ENCODE measurements around the gene MAP1LC3B.

The MAP1LC3B gene

DNA sequence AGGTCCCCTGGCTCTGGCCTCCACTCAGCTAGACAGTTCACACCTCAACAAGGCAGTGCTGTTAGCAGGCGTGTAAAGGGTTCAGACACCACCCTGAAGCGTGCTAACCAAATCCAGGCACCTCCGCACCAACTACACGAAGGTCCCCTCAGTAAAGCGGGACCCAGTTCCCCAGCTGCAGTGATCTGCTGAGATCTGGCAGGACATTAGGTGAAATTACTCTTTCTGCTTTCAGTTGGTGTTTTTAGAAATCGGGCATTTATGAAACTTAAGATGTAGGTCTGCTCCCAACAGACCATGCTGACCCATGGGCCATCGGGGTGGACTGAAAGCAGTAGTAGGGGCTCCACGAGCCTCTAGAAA, 35.7 kb upstream of the MAP1LC3B start:
- H3K9me2 ChIP-seq (replicated peaks; ENCODE audit: insufficient read depth, low read length): no peaks in the 10 kb centered on the region
- no peaks in the 10 kb centered on the region for H3K9me3 ChIP-seq (replicated peaks; ENCODE audit: insufficient read depth, low read length)
- no peaks in the 10 kb centered on the region for H3F3A ChIP-seq (ENCODE audit: insufficient read depth, low read length)
- no peak for DNase-seq
- H3K9ac ChIP-seq (ENCODE audit: low read length): no peak overlapping the region
- H3K4me3 ChIP-seq (ENCODE audit: low read length): no peak overlapping the region
- TF ChIP-seq, protein P1, sequence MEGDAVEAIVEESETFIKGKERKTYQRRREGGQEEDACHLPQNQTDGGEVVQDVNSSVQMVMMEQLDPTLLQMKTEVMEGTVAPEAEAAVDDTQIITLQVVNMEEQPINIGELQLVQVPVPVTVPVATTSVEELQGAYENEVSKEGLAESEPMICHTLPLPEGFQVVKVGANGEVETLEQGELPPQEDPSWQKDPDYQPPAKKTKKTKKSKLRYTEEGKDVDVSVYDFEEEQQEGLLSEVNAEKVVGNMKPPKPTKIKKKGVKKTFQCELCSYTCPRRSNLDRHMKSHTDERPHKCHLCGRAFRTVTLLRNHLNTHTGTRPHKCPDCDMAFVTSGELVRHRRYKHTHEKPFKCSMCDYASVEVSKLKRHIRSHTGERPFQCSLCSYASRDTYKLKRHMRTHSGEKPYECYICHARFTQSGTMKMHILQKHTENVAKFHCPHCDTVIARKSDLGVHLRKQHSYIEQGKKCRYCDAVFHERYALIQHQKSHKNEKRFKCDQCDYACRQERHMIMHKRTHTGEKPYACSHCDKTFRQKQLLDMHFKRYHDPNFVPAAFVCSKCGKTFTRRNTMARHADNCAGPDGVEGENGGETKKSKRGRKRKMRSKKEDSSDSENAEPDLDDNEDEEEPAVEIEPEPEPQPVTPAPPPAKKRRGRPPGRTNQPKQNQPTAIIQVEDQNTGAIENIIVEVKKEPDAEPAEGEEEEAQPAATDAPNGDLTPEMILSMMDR (IDR thresholded peaks at IDR 0.05; ENCODE audit: low read length): no peak
- TF ChIP-seq EZH2phosphoT487 (IDR thresholded peaks at IDR 0.05; ENCODE audit: low read length): no peak
- no peak for TF ChIP-seq EZH2 (optimal IDR thresholded peaks at IDR 0.05; ENCODE audit: low read depth, low read length)
- no peaks in the 10 kb centered on the region for H4K20me1 ChIP-seq (ENCODE audit: insufficient read depth, low read length)
- no peaks in the 10 kb centered on the region for H3K27me3 ChIP-seq (replicated peaks; ENCODE audit: insufficient read depth, low read length)
- no peak overlapping the region for H2AFZ ChIP-seq (ENCODE audit: low read length)
- no peak overlapping the region for H3K4me2 ChIP-seq (ENCODE audit: low read depth, low read length)
- H3K79me2 ChIP-seq (ENCODE audit: low read length): no peaks in the 10 kb centered on the region
- H3K4me1 ChIP-seq (ENCODE audit: low read length): no peaks in the 10 kb centered on the region
- H3K27ac ChIP-seq (ENCODE audit: low read length): no peak overlapping the region
- H3K36me3 ChIP-seq (replicated peaks; ENCODE audit: insufficient read depth, low read length): no peaks in the 10 kb centered on the region

DNA sequence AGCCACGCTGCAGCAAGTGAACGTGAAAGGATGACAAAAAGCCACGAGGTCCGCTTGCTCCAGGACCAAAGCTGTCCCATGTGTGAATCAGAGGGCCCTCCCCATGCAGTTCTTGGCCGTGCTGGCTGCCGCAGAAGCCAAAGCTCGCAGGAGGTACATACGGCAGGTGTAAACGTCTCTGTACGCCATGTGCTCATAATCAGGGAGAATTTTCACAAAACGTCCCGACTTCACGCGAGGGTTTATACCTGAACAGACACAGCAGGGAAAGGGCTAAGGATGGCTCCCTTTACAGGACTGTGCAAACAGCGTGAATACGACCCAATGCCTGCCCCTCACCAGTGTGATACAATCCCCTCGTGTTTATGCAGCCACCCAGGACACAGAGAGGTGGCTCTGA, 33.9 kb upstream of the MAP1LC3B start:
- Histone ChIP-seq H3K36me3 (replicated peaks; ENCODE audit: insufficient read depth, low read length) (no peaks in the 10 kb centered on the region), H2AFZ (ENCODE audit: low read length) (no peak overlapping the region), H3K79me2 (ENCODE audit: low read length) (no peaks in the 10 kb centered on the region), H3K9me2 (replicated peaks; ENCODE audit: insufficient read depth, low read length) (no peaks in the 10 kb centered on the region), H3F3A (ENCODE audit: insufficient read depth, low read length) (no peaks in the 10 kb centered on the region), H4K20me1 (ENCODE audit: insufficient read depth, low read length) (no peaks in the 10 kb centered on the region), H3K27me3 (replicated peaks; ENCODE audit: insufficient read depth, low read length) (no peaks in the 10 kb centered on the region), H3K9me3 (replicated peaks; ENCODE audit: insufficient read depth, low read length) (no peaks in the 10 kb centered on the region), H3K9ac (ENCODE audit: low read length) (no peak overlapping the region), H3K4me3 (ENCODE audit: low read length) (no peak overlapping the region), H3K27ac (ENCODE audit: low read length) (no peak overlapping the region), H3K4me2 (ENCODE audit: low read depth, low read length) (no peak overlapping the region), H3K4me1 (ENCODE audit: low read length) (no peaks in the 10 kb centered on the region)
- TF ChIP-seq EZH2 (optimal IDR thresholded peaks at IDR 0.05; ENCODE audit: low read depth, low read length): no peak
- TF ChIP-seq EZH2phosphoT487 (IDR thresholded peaks at IDR 0.05; ENCODE audit: low read length): no peak
- TF ChIP-seq, protein P1 (IDR thresholded peaks at IDR 0.05; ENCODE audit: low read length): no peak
- no peak for DNase-seq

DNA sequence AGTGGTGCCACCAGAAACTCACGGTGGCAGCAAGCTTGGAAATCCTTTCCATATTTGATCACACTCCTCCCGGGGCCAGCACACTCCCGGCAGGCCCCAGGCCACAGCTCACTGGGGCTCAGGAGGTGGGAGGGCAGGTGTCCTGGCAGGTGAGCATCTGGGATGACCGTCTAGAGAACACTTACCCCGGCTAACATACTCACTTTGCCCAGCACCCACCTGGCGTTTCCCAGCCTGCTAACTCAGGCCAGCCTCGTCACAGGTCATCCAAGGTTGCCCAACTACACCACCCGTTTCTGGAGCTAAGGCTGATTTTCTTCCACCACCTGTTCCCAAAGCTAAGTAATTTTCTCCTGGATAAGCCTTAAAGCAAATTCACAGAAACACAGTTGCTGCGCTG, 33.4 kb upstream of the MAP1LC3B start:
- no peaks in the 10 kb centered on the region for H3K27me3 ChIP-seq (replicated peaks; ENCODE audit: insufficient read depth, low read length)
- no peaks in the 10 kb centered on the region for H3K79me2 ChIP-seq (ENCODE audit: low read length)
- no peaks in the 10 kb centered on the region for H4K20me1 ChIP-seq (ENCODE audit: insufficient read depth, low read length)
- H3K27ac ChIP-seq (ENCODE audit: low read length): no peak overlapping the region
- no peak for DNase-seq
- no peaks in the 10 kb centered on the region for H3F3A ChIP-seq (ENCODE audit: insufficient read depth, low read length)
- TF ChIP-seq EZH2 (optimal IDR thresholded peaks at IDR 0.05; ENCODE audit: low read depth, low read length) (no peak), EZH2phosphoT487 (IDR thresholded peaks at IDR 0.05; ENCODE audit: low read length) (no peak)
- TF ChIP-seq, protein P1 (IDR thresholded peaks at IDR 0.05; ENCODE audit: low read length): no peak
- no peaks in the 10 kb centered on the region for H3K9me2 ChIP-seq (replicated peaks; ENCODE audit: insufficient read depth, low read length)
- H3K4me2 ChIP-seq (ENCODE audit: low read depth, low read length): no peak overlapping the region
- H3K9ac ChIP-seq (ENCODE audit: low read length): no peak overlapping the region
- H3K4me1 ChIP-seq (ENCODE audit: low read length): no peaks in the 10 kb centered on the region
- H3K36me3 ChIP-seq (replicated peaks; ENCODE audit: insufficient read depth, low read length): no peaks in the 10 kb centered on the region
- no peak overlapping the region for H2AFZ ChIP-seq (ENCODE audit: low read length)
- H3K4me3 ChIP-seq (ENCODE audit: low read length): no peak overlapping the region
- no peaks in the 10 kb centered on the region for H3K9me3 ChIP-seq (replicated peaks; ENCODE audit: insufficient read depth, low read length)

All from MM.1S (cell line).